Activated B cell treated with CpG ODN at 0.5 μM for 24 hours (primary cell): ENCODE results near the gene FPR3. TPM values are rescaled to one million over a fixed set of nuclear protein-coding genes. Genes with fewer than 3 reads are reported as not detected.

Experiments
- ATAC-seq: fragments of 200-7000 bp; cut with Tn5 transposase; one replicate; pipeline ENCODE4 v1.10.0; 2021; ENCODE audit warnings: low read depth, mild to moderate bottlenecking, moderate library complexity
- CTCF ChIA-PET: fragments of 350-600 bp; sonication (Branson Sonifier 250); formaldehyde crosslinking; loops from one replicate; lab custom pipeline; 2021; ENCODE audit warnings: antibody characterized with exemption; lab: Charles Lee
- POLR2A ChIA-PET: fragments of 350-600 bp; sonication (Branson Sonifier 250); formaldehyde crosslinking; loops from one replicate; lab custom pipeline; 2021; ENCODE audit warnings: antibody characterized with exemption; lab: Charles Lee
- DNase-seq: peaks from one replicate; pipeline ENCODE4 v3.0.0; 2022
- H3K27ac Mint-ChIP-seq: one replicate; pipeline ENCODE4 v1.8.0; 2020; ENCODE audit warnings: mixed read lengths
- H3K27me3 Mint-ChIP-seq: one replicate; pipeline ENCODE4 v1.8.0; 2021; ENCODE audit warnings: mixed read lengths
- H3K36me3 Mint-ChIP-seq: one replicate; pipeline ENCODE4 v1.8.0; 2021; ENCODE audit warnings: low read depth, mixed read lengths
- H3K4me1 Mint-ChIP-seq: one replicate; pipeline ENCODE4 v1.8.0; 2021; ENCODE audit warnings: mixed read lengths
- H3K4me3 Mint-ChIP-seq: one replicate; pipeline ENCODE4 v1.8.0; 2020; ENCODE audit warnings: mild to moderate bottlenecking, mixed read lengths
- H3K9me3 Mint-ChIP-seq: one replicate; pipeline ENCODE4 v1.8.0; 2020; ENCODE audit warnings: mixed read lengths
- intact Hi-C: fragments of 100-400 bp; cut with micrococcal nuclease; formaldehyde crosslinking; loops from one replicate; pipeline ENCODE4 v1.15.1; 2024
- total RNA-seq: library from RNA; stranded (reverse); gene quantifications from 2 replicates; pipeline ENCODE4 v1.2.3, GENCODE V29; 2022
- TF ChIP-seq, protein P1 (sequence below): fragments of 200-600 bp; IDR thresholded peaks from one replicate; pipeline ENCODE4 v1.8.0; 2022; ENCODE audit warnings: antibody characterized with exemption, mild to moderate bottlenecking

Gene FPR3
- total RNA-seq, 1 donor from 2014 or later, result 0.27 TPM

DNA sequence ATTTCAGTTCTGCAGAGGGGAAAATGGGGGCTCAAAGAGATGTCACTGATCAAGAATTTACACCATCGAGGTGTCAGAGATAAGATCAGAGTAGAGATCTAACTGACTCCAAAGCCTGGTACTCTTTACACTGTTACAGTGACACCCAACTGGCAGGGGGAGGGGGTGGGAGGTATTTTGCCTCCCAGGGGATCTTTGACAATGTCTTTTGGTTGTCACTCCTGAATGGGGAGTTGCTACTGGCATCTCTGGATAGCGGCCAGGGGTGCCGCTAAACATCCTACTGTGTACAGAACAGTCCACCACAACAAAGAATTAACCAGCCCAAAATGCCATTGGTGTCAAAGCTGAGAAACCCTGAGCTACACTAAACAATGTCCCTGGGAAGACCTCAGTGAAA, 3.1 kb downstream of the FPR3 start:
- Mint-ChIP-seq H3K27ac (no peak overlapping the region), H3K4me1 (no peaks in the 10 kb centered on the region), H3K9me3 (peaks cover 5% of the 10 kb centered on the region), H3K36me3 (no peaks in the 10 kb centered on the region), H3K27me3 (peaks cover 5% of the 10 kb centered on the region), H3K4me3 (no peak overlapping the region)
- TF ChIP-seq, protein P1, sequence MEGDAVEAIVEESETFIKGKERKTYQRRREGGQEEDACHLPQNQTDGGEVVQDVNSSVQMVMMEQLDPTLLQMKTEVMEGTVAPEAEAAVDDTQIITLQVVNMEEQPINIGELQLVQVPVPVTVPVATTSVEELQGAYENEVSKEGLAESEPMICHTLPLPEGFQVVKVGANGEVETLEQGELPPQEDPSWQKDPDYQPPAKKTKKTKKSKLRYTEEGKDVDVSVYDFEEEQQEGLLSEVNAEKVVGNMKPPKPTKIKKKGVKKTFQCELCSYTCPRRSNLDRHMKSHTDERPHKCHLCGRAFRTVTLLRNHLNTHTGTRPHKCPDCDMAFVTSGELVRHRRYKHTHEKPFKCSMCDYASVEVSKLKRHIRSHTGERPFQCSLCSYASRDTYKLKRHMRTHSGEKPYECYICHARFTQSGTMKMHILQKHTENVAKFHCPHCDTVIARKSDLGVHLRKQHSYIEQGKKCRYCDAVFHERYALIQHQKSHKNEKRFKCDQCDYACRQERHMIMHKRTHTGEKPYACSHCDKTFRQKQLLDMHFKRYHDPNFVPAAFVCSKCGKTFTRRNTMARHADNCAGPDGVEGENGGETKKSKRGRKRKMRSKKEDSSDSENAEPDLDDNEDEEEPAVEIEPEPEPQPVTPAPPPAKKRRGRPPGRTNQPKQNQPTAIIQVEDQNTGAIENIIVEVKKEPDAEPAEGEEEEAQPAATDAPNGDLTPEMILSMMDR, result no peak
- DNase-seq, result no peak
- CTCF ChIA-PET, result no interaction called here
- no peak for ATAC-seq
- POLR2A ChIA-PET, result no interaction called here
- intact Hi-C loops, result no loop called here

DNA sequence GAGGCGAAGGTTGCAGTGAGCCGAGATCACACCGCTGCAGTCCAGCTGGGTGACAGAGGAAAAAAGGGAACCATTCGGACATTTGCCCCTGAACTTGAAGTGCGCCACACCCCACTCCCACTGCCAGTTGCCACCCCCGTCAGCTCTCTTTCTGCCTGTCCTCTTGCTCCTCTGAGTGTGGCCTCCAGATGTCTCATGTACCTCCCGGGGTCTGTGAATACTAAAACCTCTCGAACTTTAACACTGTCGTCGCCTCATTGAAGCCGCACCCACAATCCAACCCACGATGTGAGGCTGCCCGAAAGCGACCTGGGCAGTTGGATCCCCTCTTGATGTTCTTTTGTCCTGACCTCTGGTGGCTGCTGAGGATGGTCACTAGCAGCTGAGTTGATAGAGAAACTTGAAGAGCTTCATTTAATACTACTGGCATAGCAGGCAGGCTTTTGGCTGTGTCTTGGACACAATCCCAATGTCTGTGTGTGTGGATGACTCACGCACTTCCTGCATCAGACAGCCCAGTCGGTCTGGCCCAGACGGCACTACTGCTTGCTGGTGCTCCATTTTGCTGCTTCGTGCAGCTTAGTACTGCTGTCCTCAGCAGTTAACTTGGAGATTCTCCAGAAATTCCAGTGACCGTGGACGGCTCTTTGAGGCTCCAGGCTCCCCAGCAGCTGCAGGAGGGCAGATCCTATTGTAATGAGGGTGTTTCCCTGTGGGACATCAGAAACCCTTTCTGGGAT, 4.2 kb downstream of the FPR3 start:
- no peak for DNase-seq
- H3K9me3 Mint-ChIP-seq, result peaks cover 5% of the 10 kb centered on the region
- H3K27me3 Mint-ChIP-seq, result peaks cover 3% of the 10 kb centered on the region
- intact Hi-C loops, result no loop called here
- ChIA-PET POLR2A (no interaction called here), CTCF (no interaction called here)
- TF ChIP-seq, protein P1, result no peak
- no peak for ATAC-seq
- peaks cover 5% of the 10 kb centered on the region for H3K4me1 Mint-ChIP-seq
- no peak overlapping the region for H3K4me3 Mint-ChIP-seq
- H3K36me3 Mint-ChIP-seq, result no peaks in the 10 kb centered on the region
- no peak overlapping the region for H3K27ac Mint-ChIP-seq

DNA sequence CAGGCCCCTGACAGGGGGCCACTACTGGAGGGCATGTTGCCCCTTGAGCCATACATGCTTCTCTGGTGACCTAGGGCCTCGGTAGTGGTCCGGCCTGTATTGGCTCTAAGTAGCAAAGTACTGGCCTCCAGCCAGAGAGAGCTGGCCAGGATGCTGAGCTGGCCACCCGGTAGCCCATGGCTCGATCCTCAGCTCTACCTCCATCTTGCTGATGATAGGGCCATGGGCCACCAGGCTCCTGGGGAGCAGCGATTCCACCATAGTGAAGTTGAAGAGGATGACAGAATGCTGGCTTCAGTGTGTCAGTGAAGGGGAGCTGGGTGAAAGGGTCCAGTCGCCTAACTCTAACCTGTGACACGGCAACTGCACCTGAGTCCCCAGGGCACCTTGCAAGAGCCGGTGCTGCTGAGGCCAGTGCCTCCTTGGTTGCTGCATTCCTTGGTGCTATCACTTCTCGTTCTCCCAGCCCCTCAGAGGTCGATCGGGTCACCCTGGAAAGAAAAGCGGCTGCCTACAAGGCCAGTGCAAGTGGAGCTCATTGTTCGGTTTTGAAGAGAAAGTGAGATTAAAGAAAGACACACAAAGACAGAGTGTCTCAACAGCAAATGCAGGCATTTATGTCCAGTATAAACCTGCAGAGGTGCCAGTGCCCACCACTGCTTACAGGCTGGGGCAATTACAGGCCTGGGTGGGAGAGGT, 5.0 kb downstream of the FPR3 start:
- ATAC-seq, result no peak
- TF ChIP-seq, protein P1, result no peak
- CTCF ChIA-PET, result no interaction called here
- no peak for DNase-seq
- Mint-ChIP-seq H3K36me3 (no peaks in the 10 kb centered on the region), H3K4me1 (peaks cover 5% of the 10 kb centered on the region), H3K9me3 (peaks cover 5% of the 10 kb centered on the region), H3K27me3 (peaks cover 3% of the 10 kb centered on the region), H3K4me3 (no peak overlapping the region), H3K27ac (no peak overlapping the region)
- POLR2A ChIA-PET, result no interaction called here
- intact Hi-C loops, result no loop called here

DNA sequence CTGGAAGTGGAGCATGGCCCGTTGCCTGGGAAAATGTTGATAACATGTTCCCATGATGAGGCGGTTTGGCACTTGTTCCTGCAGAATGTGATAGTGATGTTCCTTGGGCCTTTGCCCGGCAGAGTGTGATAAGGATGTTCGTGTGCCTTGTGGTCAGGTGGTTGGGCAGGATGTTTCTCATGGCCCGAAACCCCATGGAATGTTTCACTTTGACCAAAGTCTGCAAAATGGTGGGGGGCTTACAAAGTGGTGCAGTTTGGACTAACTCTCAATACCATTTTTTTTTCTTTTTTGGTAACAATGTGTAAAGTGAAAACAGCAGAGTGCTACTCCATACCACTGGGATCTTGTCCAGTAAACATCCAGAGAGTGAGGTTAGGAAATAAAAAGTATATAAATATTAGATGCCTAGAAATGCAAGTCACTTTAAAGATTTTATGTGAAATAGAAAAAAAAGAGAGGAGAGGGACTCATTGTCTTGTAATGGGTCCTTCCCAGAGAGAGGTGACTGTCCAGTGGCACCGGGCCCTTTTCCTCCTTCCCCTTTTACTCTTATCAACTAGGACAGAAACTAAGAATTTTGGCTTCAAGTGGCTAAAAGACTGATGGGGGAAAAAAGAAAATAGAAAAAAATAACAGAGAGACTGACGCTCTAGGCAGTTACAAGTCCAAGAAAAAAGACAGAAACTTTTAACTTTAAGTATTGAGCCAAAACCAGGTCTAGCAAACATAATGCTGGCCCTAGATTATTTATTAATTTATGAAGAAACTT, 5.7 kb downstream of the FPR3 start:
- peaks cover 3% of the 10 kb centered on the region for H3K27me3 Mint-ChIP-seq
- TF ChIP-seq, protein P1, result no peak
- H3K36me3 Mint-ChIP-seq, result no peaks in the 10 kb centered on the region
- ATAC-seq (no peak), DNase-seq (no peak)
- H3K4me3 Mint-ChIP-seq, result no peak overlapping the region
- H3K9me3 Mint-ChIP-seq, result peaks cover 5% of the 10 kb centered on the region
- CTCF ChIA-PET, result no interaction called here
- no peak overlapping the region for H3K27ac Mint-ChIP-seq
- POLR2A ChIA-PET, result no interaction called here
- intact Hi-C loops, result no loop called here
- H3K4me1 Mint-ChIP-seq, result peaks cover 5% of the 10 kb centered on the region

DNA sequence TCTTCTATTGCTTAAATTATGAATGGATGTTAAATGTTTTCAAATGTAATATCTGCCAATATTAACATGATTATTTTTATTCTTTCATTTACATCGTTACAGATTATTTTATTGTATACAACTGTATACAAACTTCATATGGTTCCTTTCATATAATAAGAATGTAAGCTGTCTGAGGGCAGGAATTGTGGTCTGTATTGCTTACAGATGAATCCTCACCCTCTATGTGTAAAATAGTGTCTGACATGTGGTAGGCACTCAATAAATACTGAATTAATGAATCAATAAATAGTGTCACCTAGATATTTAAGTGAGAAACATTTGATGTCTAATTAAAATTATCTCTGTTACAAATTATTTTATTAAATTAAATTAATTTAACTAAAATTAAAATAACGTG, 7.8 kb downstream of the FPR3 start:
- Mint-ChIP-seq H3K27ac (no peak overlapping the region), H3K4me1 (peaks cover 5% of the 10 kb centered on the region), H3K9me3 (peaks cover 5% of the 10 kb centered on the region), H3K36me3 (no peaks in the 10 kb centered on the region), H3K27me3 (peaks cover 3% of the 10 kb centered on the region), H3K4me3 (no peak overlapping the region)
- TF ChIP-seq, protein P1, result no peak
- intact Hi-C loops, result no loop called here
- no peak for ATAC-seq
- DNase-seq, result no peak
- CTCF ChIA-PET, result no interaction called here
- POLR2A ChIA-PET, result no interaction called here
